HCT116 (cell line): Measurements from ENCODE around the gene FCSK.

Source experiments
- ELF1 ChIP-seq: IDR thresholded peaks from 2 replicates; pipeline ENCODE4 v1.6.1; 2012; ENCODE audit warnings: low read depth, borderline replicate concordance
- EZH2 ChIP-seq: fragments of 200-600 bp; sonication (generic); IDR thresholded peaks from 2 replicates; pipeline ENCODE4 v1.6.1; 2017; ENCODE audit warnings: antibody characterized with exemption, mixed run types
- JUND ChIP-seq: IDR thresholded peaks from 2 replicates; pipeline ENCODE4 v1.6.1; 2012
- POLR2A ChIP-seq: IDR thresholded peaks from 2 replicates; pipeline ENCODE4 v1.7.0; 2011; ENCODE audit warnings: borderline replicate concordance; ENCODE audit not compliant: insufficient read depth, insufficient read length; ENCODE audit errors: extremely low read depth
- TF ChIP-seq, protein P1 (sequence below), 3 experiments: fragments of 200-600 bp in 1 of 3; sonication (generic) in 1 of 3; IDR thresholded peaks in 2 of 3; conservative IDR thresholded peaks in 1 of 3; 2 replicates each; pipeline ENCODE4 v1.5.1; 2012 to 2017; ENCODE audit warnings: low read depth in 2 of 3, low read length in 2 of 3, antibody characterized with exemption in 1 of 3, borderline replicate concordance in 1 of 3, control low read depth in 1 of 3, mild to moderate bottlenecking in 1 of 3, mixed read lengths in 1 of 3, mixed run types in 1 of 3, moderate library complexity in 1 of 3; ENCODE audit not compliant: insufficient read depth in 1 of 3
- TF ChIP-seq, protein P2 (sequence below): IDR thresholded peaks from 2 replicates; pipeline ENCODE4 v1.6.1; 2012

DNA sequence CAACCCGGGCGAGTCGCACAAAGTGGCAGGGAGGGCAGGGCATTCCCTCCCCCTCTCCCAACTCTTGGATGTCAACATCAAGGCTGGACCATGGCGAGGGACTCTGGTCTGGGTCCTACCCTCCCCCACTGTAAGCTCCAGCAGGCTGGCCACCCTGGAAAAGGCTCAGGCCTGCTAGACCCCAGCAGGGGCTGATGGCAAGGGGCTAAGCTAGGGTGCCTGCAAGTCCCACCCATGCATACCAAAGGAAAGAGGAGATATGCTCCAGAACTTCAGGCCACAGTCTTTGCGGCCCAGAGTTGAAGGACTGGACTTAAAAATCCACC is 35.4 kb upstream of the FCSK start:
- TF ChIP-seq EZH2, result no peak
- TF ChIP-seq, protein P1, sequence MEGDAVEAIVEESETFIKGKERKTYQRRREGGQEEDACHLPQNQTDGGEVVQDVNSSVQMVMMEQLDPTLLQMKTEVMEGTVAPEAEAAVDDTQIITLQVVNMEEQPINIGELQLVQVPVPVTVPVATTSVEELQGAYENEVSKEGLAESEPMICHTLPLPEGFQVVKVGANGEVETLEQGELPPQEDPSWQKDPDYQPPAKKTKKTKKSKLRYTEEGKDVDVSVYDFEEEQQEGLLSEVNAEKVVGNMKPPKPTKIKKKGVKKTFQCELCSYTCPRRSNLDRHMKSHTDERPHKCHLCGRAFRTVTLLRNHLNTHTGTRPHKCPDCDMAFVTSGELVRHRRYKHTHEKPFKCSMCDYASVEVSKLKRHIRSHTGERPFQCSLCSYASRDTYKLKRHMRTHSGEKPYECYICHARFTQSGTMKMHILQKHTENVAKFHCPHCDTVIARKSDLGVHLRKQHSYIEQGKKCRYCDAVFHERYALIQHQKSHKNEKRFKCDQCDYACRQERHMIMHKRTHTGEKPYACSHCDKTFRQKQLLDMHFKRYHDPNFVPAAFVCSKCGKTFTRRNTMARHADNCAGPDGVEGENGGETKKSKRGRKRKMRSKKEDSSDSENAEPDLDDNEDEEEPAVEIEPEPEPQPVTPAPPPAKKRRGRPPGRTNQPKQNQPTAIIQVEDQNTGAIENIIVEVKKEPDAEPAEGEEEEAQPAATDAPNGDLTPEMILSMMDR (IDR thresholded peaks at IDR 0.05 in 2 of 3, conservative IDR thresholded peaks at IDR 0.05 in 1 of 3; ENCODE audit: borderline replicate concordance in 1 of 3, insufficient read depth in 1 of 3, low read depth in 2 of 3, low read length in 2 of 3), result no peak
- no peak for TF ChIP-seq POLR2A
- no peak for TF ChIP-seq JUND
- no peak for TF ChIP-seq ELF1
- TF ChIP-seq, protein P2, sequence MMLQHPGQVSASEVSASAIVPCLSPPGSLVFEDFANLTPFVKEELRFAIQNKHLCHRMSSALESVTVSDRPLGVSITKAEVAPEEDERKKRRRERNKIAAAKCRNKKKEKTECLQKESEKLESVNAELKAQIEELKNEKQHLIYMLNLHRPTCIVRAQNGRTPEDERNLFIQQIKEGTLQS, result no peak
